HG03159 (cell line): ENCODE measurements around the gene WBP4.
A peak's percentile ranks its signal among the peaks of the same experiment; 100 is the strongest.
"Not testable (repeated sequence)": the region's sequence is repeated elsewhere in the genome, so short reads cannot be mapped to it uniquely, and the experiment has no call there.

Source experiments
- ATAC-seq: cut with Tn5 transposase; IDR thresholded peaks from one replicate; pipeline ENCODE4 v1.9.1; 2021; ENCODE audit warnings: mild to moderate bottlenecking, moderate library complexity; ENCODE audit not compliant: unreplicated experiment

WBP4 gene, protein sequence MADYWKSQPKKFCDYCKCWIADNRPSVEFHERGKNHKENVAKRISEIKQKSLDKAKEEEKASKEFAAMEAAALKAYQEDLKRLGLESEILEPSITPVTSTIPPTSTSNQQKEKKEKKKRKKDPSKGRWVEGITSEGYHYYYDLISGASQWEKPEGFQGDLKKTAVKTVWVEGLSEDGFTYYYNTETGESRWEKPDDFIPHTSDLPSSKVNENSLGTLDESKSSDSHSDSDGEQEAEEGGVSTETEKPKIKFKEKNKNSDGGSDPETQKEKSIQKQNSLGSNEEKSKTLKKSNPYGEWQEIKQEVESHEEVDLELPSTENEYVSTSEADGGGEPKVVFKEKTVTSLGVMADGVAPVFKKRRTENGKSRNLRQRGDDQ

GRCh38 chr13:41061075-41061913, at the start of gene WBP4:
Gene WBP4, plus strand, starts transcription at chr13:41061509. Its CDS starts 165 bp downstream, at chr13:41061674.
- ATAC-seq = peak; percentile 70

- no peak for ATAC-seq
These were observed 48.8 kb upstream of the WBP4 start for GRCh38 chr13:41012536-41012935.

- no peak for ATAC-seq
These were observed 47.5 kb upstream of the WBP4 start for GRCh38 chr13:41013835-41014234.

GRCh38 chr13:41015920-41016319, 45.4 kb upstream of the WBP4 start:
- no peak for ATAC-seq

DNA sequence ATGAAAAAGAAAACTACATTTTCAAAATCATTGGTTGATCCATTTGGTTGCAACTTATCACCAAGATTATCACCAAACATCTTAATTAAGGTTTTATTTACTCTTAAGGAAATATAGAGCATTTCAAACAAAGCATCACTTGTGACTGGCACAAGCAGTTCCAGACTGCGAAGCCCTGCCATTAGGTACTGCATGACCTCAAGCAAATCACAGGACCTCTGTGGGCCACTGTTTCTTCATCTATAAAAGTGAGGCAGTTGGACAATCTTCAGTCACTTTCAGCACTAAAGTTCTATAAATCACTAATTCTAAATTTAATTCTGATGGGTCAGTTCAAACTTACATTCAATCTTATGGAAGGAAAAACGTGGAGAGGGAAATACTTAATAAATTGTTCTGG, 44.1 kb upstream of the WBP4 start:
- no peak for ATAC-seq

DNA sequence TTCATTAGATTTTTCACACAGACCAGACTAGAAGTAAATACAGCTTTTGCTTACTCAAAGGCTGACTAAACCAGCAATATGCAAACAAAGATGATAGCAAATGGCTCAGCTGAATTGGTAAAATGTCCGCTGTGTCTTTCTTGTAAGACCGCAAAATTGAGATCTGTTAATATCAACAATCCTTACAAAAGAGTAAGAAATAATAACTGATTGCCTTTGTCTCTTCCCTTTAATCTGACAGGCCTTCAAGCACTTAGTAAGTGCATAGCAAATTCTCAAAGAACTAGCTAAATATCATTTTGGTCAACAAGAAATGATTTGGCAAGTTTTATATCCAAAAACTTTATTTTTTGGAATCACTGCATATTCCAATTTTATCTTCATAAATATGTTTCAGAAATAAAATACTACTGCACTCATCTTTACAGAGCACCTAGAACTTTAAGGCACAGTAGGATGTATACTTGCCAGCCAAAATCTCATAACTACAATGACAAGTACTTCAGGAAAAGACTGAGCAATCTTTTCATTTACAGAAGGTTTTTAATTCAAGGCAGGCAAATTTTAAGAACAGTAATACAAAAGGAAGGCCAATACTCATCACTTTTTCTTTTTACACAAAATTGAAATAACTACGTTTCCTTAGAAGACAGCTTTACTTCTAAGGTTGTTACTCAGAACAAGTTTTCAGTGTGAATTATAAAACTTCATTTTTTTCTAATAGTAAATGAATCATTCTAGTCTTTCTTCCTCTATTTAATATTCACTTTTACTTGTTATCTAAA, 43.3 kb upstream of the WBP4 start:
- no peak for ATAC-seq

- ATAC-seq = no peak
These were observed 42.7 kb upstream of the WBP4 start for GRCh38 chr13:41018602-41018948.

DNA sequence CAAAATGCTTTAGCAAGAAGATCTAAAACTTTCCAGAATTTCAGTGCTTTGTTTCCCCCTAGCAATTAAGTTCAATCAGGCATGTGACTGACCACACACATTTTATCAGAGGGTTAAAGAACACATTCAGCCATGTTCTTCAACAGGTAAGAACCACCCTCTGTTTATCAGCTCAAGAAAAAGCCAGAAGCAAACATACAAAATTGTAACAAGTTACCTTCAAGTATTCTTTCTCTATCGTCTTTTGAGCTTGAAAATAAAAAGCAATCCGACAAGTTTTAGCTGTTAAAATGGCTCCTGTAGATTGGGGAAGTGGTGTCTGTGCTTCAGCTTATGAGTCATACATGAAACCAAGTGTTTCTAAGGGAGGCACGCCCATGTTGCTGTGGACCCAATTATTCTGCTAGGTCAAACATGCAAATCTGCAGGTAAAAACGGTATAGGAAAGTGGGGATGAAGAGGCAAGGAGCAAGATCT, 42.3 kb upstream of the WBP4 start, which contains the start of gene ELF1:
Gene ELF1, minus strand, starts transcription at position 306 of the 477 bp plus-strand sequence. CDS start 37,262 bp downstream, outside the sequence.
- peak; percentile 89 for ATAC-seq

- peak; percentile 48 for ATAC-seq
These were observed 41.5 kb upstream of the WBP4 start for GRCh38 chr13:41019578-41020347.

DNA sequence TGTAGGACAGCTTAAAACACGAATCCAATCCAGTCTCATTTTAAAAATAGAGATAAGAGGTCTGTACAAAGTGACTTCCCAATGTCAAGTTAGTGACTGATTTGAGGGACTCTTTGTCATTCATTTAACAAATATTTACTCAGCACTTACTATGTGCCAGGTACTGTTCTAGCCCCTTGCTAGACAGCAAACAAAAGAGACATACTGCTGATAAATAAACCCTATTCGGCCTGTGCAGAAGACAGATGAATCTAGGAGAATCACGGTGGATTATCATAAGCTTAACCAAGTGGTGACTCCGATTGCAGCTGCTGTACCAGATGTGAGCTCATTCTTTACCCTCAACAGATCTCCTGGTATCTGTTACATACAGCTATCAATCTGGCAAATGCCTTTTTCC, 35.8 kb upstream of the WBP4 start:
- ATAC-seq = no peak

DNA sequence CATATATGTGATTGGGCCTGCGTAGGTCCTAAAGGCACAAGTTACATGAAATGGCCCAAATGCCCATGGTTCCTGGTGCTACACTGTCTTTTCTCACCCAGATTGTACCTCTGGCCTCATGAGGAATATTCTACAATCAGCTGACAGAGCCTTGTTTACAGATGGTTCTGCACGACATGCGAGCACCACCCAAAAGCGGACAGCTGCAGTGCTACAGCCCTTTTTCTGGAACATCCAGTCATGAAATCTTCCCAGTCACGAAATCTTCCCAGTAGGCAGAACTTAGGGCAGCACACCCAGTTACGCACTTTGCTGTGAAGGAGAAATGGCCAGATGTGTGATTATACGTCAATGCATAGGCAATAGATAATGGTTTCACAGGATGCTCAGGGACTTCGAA, 34.5 kb upstream of the WBP4 start:
- no peak for ATAC-seq

DNA sequence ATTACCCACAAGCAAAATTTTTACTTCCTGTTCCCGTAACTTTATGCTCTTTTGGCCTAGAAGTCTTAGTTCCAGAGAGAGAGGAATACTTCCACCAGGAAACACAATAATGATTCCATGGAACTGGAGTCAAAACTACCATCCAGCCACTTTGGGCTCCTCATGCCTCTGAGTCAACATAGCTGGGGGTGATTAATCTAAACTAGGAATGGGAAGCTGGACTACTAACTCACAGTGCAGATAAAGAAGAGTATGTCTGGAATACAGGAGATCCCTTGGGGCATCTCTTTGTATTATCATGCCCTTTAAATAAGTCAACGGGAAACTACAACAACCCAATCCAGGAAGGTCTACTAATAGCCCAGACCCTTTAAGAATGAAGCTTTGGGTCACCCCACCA, 33.3 kb upstream of the WBP4 start:
- ATAC-seq = no peak

DNA sequence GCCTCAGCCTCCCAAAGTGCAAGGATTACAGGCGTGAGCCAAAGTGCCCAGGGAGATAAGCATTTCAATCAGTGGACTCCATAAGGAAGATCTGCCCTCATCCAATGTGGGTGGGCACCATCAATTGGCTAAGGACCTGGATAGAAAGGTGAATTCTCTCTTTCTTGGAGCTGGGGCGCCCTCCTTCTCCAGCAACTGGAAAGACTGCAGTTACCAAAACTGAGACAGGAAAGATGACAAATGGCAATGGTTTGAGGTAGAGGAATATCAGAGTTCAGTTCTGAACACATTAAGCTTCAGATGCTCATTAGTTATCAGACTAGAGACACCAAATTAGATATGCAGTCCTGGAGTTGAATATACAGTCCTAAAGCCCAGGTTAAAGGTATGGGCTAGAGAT, 31.7 kb upstream of the WBP4 start:
- no peak for ATAC-seq

GRCh38 chr13:41032691-41033376, 28.5 kb upstream of the WBP4 start:
- no peak for ATAC-seq

GRCh38 chr13:41034382-41034781, 26.9 kb upstream of the WBP4 start:
- ATAC-seq = no peak

- ATAC-seq = no peak
These were observed 26.4 kb upstream of the WBP4 start for GRCh38 chr13:41034881-41035280.

GRCh38 chr13:41036557-41036956, 24.8 kb upstream of the WBP4 start:
- not testable (repeated sequence) for ATAC-seq

DNA sequence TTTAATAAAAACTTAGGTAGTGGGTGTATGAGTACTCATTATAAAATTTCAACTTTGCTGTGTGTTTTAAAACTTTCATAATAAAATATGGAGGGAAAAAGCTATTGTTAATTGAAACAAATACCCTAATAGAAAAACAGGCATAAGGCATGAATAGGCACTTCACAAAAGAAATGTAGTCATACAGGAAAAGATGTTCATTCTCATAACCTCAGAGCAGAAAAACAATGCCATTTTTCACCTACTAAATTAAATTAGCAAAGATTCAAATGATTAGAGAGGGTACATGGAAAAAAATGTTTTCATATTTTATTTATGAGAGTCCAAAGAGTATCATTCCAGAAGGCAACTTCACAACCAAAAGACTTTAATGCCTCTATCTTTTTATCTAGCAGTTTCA, 21.6 kb upstream of the WBP4 start:
- no peak for ATAC-seq

DNA sequence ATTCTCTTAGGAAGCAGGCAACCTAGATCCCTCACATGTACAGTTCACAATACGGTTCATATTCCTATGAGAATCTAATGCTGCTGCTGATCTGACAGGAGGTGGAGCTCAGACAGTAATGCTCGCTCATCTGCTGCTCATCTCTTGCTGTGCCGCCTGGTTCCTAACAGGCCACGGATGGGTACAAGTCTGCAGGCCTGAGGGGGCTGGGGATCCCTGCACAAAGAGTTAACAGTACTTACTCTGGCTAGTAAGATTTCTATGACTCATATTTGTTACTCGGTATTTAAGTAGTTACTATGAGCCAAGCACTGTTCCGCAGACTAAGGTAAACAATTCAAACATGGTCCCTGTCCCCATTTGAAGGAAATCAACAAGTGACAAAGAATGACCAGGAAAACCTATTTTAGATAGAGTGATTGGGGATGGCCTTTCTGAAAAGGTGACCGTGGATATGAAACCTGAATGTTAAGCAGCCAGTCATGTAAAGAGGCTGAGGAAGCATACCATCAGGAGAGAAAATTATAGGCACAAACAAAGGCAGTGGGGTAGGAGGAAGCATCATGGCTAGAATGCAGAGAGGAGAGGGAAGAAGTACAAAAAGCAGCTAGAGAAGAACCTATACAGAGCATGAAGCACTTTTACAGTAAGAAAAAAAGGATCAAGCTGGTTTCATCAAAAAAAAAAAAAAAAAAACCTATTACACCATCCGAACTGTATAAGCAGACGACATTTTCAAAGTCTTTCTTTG, 20.6 kb upstream of the WBP4 start:
- no peak for ATAC-seq
